Hepatocyte (in vitro differentiated cells): Measurements from ENCODE around the gene IQGAP2.

Source experiments
- CTCF ChIP-seq: fragments of 200-600 bp; sonication (generic); IDR thresholded peaks from 2 replicates; pipeline ENCODE4 v1.5.1; 2016; ENCODE audit warnings: antibody characterized with exemption, mild to moderate bottlenecking; ENCODE audit not compliant: poor library complexity
- EZH2phosphoT487 ChIP-seq: fragments of 200-600 bp; sonication (generic); IDR thresholded peaks from one replicate; pipeline ENCODE4 v1.6.1; 2018; ENCODE audit warnings: antibody characterized with exemption, mild to moderate bottlenecking, low read depth, moderate library complexity; ENCODE audit not compliant: unreplicated experiment, severe bottlenecking

- TF ChIP-seq CTCF (no peak), EZH2phosphoT487 (no peak)
Measured at GRCh38 chr5:76479281-76479680, 76.2 kb downstream of the IQGAP2 start.
